ENCODE data around the gene CDH8. TPM values are rescaled to one million over a fixed set of nuclear protein-coding genes. Genes with fewer than 3 reads are reported as not detected.

CDH8 gene
- total RNA-seq, 4 donors from 2014 or later = 0.40 to 3.0 (median 0.86) TPM

DNA sequence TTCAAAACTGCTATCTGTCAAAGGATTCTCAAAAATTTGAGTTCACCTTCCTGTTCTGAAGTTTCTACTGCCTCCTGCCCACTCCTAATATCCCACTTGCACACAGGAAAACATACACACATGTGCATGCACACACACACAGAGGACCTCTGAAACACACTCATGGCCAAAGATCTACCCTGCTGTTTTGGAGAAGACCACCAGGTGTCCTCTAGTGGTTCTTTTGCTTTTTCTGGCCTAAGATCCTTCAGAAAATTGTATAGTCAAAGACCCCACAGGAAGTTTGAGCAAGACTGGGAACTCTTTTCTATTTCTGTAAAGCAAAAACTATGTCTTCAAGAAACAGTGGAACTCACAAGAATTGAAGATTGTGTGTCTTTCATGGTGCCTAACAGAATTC is 90.2 kb downstream of the CDH8 start:
- TF ChIP-seq EP300 (IDR thresholded peaks at IDR 0.05) (no peak), POLR2A (IDR thresholded peaks at IDR 0.05) (no peak), POLR2AphosphoS5 (IDR thresholded peaks at IDR 0.05) (no peak)
- TF ChIP-seq, protein P1, sequence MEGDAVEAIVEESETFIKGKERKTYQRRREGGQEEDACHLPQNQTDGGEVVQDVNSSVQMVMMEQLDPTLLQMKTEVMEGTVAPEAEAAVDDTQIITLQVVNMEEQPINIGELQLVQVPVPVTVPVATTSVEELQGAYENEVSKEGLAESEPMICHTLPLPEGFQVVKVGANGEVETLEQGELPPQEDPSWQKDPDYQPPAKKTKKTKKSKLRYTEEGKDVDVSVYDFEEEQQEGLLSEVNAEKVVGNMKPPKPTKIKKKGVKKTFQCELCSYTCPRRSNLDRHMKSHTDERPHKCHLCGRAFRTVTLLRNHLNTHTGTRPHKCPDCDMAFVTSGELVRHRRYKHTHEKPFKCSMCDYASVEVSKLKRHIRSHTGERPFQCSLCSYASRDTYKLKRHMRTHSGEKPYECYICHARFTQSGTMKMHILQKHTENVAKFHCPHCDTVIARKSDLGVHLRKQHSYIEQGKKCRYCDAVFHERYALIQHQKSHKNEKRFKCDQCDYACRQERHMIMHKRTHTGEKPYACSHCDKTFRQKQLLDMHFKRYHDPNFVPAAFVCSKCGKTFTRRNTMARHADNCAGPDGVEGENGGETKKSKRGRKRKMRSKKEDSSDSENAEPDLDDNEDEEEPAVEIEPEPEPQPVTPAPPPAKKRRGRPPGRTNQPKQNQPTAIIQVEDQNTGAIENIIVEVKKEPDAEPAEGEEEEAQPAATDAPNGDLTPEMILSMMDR (IDR thresholded peaks at IDR 0.05) = no peak
- Histone ChIP-seq H3K36me3 (no peaks in the 10 kb centered on the region), H3K27ac (no peak overlapping the region), H3K4me1 (no peaks in the 10 kb centered on the region), H3K9me3 (no peaks in the 10 kb centered on the region), H3K27me3 (no peaks in the 10 kb centered on the region), H3K4me3 (no peak overlapping the region)
- ATAC-seq = no peak

DNA sequence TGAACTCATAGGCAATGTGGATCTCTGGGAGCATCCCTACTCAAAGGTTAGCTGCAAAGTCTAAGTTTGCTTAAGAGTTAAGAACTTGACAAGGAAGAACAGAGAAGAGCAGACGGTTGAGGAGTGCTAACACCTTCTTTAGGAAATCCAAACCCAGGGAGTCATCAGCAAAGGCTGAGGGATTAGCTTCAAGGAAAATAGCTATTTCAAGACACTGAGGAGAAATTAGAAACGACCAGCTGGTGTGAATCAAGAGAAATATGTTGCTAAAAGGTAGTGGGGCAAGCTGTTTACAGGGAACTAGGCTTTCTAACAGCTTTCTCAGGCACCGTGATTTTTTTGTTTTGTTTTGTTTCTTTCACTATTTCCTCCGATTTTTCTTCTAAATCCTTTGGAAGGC is 90.7 kb downstream of the CDH8 start:
- H3K9me3 ChIP-seq = no peaks in the 10 kb centered on the region
- H3K27ac ChIP-seq = no peak overlapping the region
- H3K4me3 ChIP-seq = no peak overlapping the region
- no peaks in the 10 kb centered on the region for H3K27me3 ChIP-seq
- no peaks in the 10 kb centered on the region for H3K36me3 ChIP-seq
- no peak for TF ChIP-seq EP300 (IDR thresholded peaks at IDR 0.05)
- TF ChIP-seq POLR2AphosphoS5 (IDR thresholded peaks at IDR 0.05) = no peak
- TF ChIP-seq, protein P1 (IDR thresholded peaks at IDR 0.05) = no peak
- TF ChIP-seq POLR2A (IDR thresholded peaks at IDR 0.05) = no peak
- 37 to 40% methylated on average over 4 of the region's 4 CpGs for WGBS, 2 donors (ENCODE audit: low coverage in 1 of 2)
- no peak for ATAC-seq
- H3K4me1 ChIP-seq = no peaks in the 10 kb centered on the region

DNA sequence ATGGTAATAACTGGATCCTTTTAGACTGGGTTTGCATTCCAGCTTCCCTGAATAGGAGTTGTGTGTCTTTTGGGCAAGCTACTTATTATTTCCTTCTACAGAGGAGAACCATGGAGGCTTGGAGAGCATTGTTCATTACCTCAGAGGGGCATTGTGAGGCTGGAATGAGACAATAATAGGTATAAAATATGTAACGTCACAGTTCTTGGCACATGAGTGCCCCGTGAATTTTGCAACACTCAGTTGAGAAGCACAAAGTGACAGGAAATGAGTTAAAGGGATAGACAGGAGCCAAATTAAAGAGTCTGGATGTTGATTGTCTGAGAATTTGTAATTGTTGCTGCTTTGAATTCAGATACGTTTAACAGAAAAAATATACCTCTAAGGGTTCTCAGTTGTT is 92.2 kb downstream of the CDH8 start:
- H3K4me1 ChIP-seq = no peaks in the 10 kb centered on the region
- WGBS, 2 donors (ENCODE audit: low coverage in 1 of 2) = 71 to 81% methylated on average over 3 of the region's 3 CpGs
- no peak for TF ChIP-seq POLR2AphosphoS5 (IDR thresholded peaks at IDR 0.05)
- TF ChIP-seq, protein P1 (IDR thresholded peaks at IDR 0.05) = no peak
- no peak for TF ChIP-seq EP300 (IDR thresholded peaks at IDR 0.05)
- TF ChIP-seq POLR2A (IDR thresholded peaks at IDR 0.05) = no peak
- H3K27ac ChIP-seq = no peak overlapping the region
- H3K27me3 ChIP-seq = no peaks in the 10 kb centered on the region
- no peaks in the 10 kb centered on the region for H3K36me3 ChIP-seq
- no peaks in the 10 kb centered on the region for H3K9me3 ChIP-seq
- no peak overlapping the region for H3K4me3 ChIP-seq
- no peak for ATAC-seq

DNA sequence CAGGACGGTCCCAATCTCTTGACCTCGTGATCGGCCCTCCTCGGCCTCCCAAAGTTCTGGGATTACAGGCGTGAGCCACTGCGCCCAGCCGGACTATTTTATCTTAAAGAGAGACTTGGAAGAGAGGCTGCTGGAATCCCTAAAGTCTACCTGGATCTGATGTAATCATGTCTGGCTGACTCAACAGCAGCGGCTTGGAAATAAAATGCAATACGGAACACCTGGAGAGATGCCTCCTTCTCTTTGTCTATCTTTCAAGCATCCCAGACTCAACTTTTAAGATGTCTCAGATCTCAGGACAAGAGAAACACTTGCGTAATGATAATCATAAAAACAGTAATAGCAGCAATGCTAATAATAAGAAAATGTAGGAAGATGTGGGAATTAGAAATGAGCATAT is 95.6 kb downstream of the CDH8 start:
- Histone ChIP-seq H3K27ac (no peak overlapping the region), H3K4me3 (no peak overlapping the region), H3K9me3 (no peaks in the 10 kb centered on the region), H3K36me3 (no peaks in the 10 kb centered on the region), H3K27me3 (no peaks in the 10 kb centered on the region), H3K4me1 (no peaks in the 10 kb centered on the region)
- TF ChIP-seq POLR2A (IDR thresholded peaks at IDR 0.05) = no peak
- TF ChIP-seq POLR2AphosphoS5 (IDR thresholded peaks at IDR 0.05) = no peak
- TF ChIP-seq, protein P1 (IDR thresholded peaks at IDR 0.05) = no peak
- TF ChIP-seq EP300 (IDR thresholded peaks at IDR 0.05) = no peak
- no peak for ATAC-seq
- WGBS, 2 donors (ENCODE audit: low coverage in 1 of 2) = 90 to 94% methylated on average over 4 to 5 of the region's 10 CpGs

DNA sequence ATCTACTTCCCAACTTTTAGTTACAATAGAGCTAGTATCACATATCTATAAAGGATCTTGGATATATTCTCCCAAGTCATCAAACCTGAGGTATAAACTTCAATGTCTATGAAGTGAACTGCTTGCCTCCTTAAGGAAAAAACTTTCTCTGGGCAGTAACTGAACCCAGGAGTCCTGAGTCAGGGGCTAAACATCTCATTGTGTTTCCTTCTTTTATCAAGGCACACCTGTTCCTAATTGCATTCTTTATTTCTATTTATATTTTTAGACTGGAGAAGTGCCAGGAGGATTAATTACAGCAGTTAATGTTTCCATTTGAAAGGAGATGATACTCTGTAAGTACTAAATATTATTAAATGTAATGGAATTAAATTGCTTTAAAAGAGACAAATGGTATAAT is 98.6 kb downstream of the CDH8 start:
- Histone ChIP-seq H3K27ac (no peak overlapping the region), H3K4me3 (no peak overlapping the region), H3K9me3 (no peaks in the 10 kb centered on the region), H3K27me3 (no peaks in the 10 kb centered on the region), H3K4me1 (no peaks in the 10 kb centered on the region), H3K36me3 (no peaks in the 10 kb centered on the region)
- TF ChIP-seq, protein P1 (IDR thresholded peaks at IDR 0.05) = no peak
- TF ChIP-seq EP300 (IDR thresholded peaks at IDR 0.05) (no peak), POLR2AphosphoS5 (IDR thresholded peaks at IDR 0.05) (no peak), POLR2A (IDR thresholded peaks at IDR 0.05) (no peak)
- no peak for ATAC-seq

All from gastroesophageal sphincter (tissue), 4 donors.